OCI-LY1 (cell line): Measurements from ENCODE around the gene GATD1.

Source experiments
- H2AFZ ChIP-seq: fragments of 200-600 bp; sonication (generic), shearing (Covaris generic); 2 replicates; pipeline ENCODE4 v1.6.0; 2014; ENCODE audit warnings: antibody characterized with exemption, mild to moderate bottlenecking, low read length
- H3F3A ChIP-seq: fragments of 200-600 bp; sonication (generic), shearing (Covaris generic); 2 replicates; pipeline ENCODE4 v1.6.0; 2014; ENCODE audit warnings: mild to moderate bottlenecking, antibody characterized with exemption, low read length, moderate library complexity; ENCODE audit not compliant: insufficient read depth
- H3K27ac ChIP-seq: fragments of 200-600 bp; sonication (generic); 2 replicates; pipeline ENCODE4 v1.5.1; 2014; ENCODE audit warnings: low read length, mixed run types, mild to moderate bottlenecking, low read depth; ENCODE audit not compliant: poor library complexity, severe bottlenecking
- H3K27me3 ChIP-seq: fragments of 200-600 bp; sonication (generic); 2 replicates; pipeline ENCODE4 v1.6.0; 2014; ENCODE audit warnings: antibody characterized with exemption, mild to moderate bottlenecking, low read length, moderate library complexity; ENCODE audit not compliant: insufficient read depth
- H3K36me3 ChIP-seq: fragments of 200-600 bp; sonication (generic); 2 replicates; pipeline ENCODE4 v1.6.1; 2014; ENCODE audit warnings: mild to moderate bottlenecking, antibody characterized with exemption, low read length, moderate library complexity, mixed read lengths; ENCODE audit not compliant: insufficient read depth
- H3K4me1 ChIP-seq: fragments of 200-600 bp; sonication (generic); 2 replicates; pipeline ENCODE4 v1.5.1; 2014; ENCODE audit warnings: mild to moderate bottlenecking, low read length, moderate library complexity; ENCODE audit not compliant: insufficient read depth, severe bottlenecking
- H3K4me2 ChIP-seq: fragments of 200-600 bp; sonication (generic), shearing (Covaris generic); 2 replicates; pipeline ENCODE4 v1.6.1; 2014; ENCODE audit warnings: low read length
- H3K4me3 ChIP-seq: fragments of 200-600 bp; sonication (generic); 2 replicates; pipeline ENCODE4 v1.5.1; 2014; ENCODE audit warnings: low read length, low read depth, mild to moderate bottlenecking, mixed read lengths; ENCODE audit not compliant: poor library complexity, severe bottlenecking
- H3K79me2 ChIP-seq: fragments of 200-600 bp; shearing (Covaris generic); 2 replicates; pipeline ENCODE4 v1.6.1; 2016; ENCODE audit warnings: mixed run types, low read length, mixed read lengths; ENCODE audit not compliant: insufficient read depth
- H3K9ac ChIP-seq: fragments of 200-600 bp; sonication (generic), shearing (Covaris generic); 2 replicates; pipeline ENCODE4 v1.6.1; 2014; ENCODE audit warnings: mild to moderate bottlenecking, low read length, mixed read lengths
- H3K9me2 ChIP-seq: fragments of 200-600 bp; sonication (generic), shearing (Covaris generic); 2 replicates; pipeline ENCODE4 v1.6.1; 2014; ENCODE audit warnings: low read depth, mild to moderate bottlenecking, low read length, mixed read lengths
- H3K9me3 ChIP-seq: fragments of 200-600 bp; shearing (Covaris generic); 2 replicates; pipeline ENCODE4 v1.6.1; 2014; ENCODE audit warnings: low read length, mixed read lengths
- H4K20me1 ChIP-seq: fragments of 200-600 bp; sonication (generic), shearing (Covaris generic); 2 replicates; pipeline ENCODE4 v1.6.0; 2016; ENCODE audit warnings: mild to moderate bottlenecking, low read length; ENCODE audit not compliant: insufficient read depth
- EZH2 ChIP-seq: fragments of 200-600 bp; sonication (generic), shearing (Covaris generic); IDR thresholded peaks from 2 replicates; pipeline ENCODE4 v1.8.0; 2017; ENCODE audit warnings: borderline replicate concordance, mixed run types, mild to moderate bottlenecking, antibody characterized with exemption, low read length, moderate library complexity, mixed read lengths
- TF ChIP-seq, protein P1 (sequence below): fragments of 200-600 bp; sonication (generic), shearing (Covaris generic); IDR thresholded peaks from 2 replicates; pipeline ENCODE4 v1.5.1; 2017; ENCODE audit warnings: mild to moderate bottlenecking, antibody characterized with exemption, low read length, moderate library complexity, mixed read lengths

GATD1 gene

DNA sequence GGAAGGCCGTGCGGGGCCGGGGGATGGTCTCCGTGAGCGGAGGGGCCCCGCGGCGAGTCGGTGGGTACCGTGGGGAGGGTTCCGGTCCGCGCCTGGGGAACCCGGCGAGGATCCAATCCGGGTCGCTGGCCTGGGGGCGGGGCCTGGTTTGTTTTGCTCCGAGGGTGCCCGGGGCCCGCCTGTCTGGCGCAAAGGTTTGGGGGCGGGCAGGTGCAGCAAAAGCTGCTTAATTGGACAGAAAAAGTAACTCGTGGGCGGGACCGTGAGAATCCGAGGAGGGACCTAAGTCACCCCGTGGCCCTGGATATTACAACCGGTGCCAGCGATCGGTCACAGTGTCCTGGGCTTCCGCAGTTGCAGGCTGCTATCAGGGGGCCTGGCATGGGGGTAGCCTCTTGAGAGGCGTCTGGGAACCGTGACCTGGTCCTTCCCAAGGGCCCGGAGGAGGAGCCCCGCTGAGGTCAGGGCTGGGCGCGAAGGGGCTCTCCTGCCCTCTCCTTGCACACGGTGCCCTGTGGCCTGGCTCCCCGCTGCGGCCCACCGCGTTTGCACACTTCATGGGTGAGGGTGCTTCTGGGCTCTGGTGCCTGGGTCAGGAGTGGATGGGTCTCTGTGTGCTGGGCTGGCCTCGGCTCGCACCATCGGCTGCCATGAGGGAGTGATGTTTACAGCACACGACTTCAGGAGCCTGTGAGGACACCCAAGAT lies 42.8 kb upstream of the GATD1 start:
- Histone ChIP-seq H3K9ac (peak overlapping the region; percentile 77), H4K20me1 (no peaks in the 10 kb centered on the region), H2AFZ (no peak overlapping the region), H3K27me3 (no peaks in the 10 kb centered on the region), H3K4me1 (peaks cover 15% of the 10 kb centered on the region), H3K36me3 (peaks cover 18% of the 10 kb centered on the region), H3F3A (peaks cover 4% of the 10 kb centered on the region; the same call in 1 of the 2 replicates), H3K4me2 (peak overlapping the region; percentile 85), H3K79me2 (no peaks in the 10 kb centered on the region), H3K27ac (no peak overlapping the region), H3K9me2 (no peaks in the 10 kb centered on the region), H3K9me3 (no peaks in the 10 kb centered on the region), H3K4me3 (peak overlapping the region; percentile 75)
- TF ChIP-seq, protein P1, sequence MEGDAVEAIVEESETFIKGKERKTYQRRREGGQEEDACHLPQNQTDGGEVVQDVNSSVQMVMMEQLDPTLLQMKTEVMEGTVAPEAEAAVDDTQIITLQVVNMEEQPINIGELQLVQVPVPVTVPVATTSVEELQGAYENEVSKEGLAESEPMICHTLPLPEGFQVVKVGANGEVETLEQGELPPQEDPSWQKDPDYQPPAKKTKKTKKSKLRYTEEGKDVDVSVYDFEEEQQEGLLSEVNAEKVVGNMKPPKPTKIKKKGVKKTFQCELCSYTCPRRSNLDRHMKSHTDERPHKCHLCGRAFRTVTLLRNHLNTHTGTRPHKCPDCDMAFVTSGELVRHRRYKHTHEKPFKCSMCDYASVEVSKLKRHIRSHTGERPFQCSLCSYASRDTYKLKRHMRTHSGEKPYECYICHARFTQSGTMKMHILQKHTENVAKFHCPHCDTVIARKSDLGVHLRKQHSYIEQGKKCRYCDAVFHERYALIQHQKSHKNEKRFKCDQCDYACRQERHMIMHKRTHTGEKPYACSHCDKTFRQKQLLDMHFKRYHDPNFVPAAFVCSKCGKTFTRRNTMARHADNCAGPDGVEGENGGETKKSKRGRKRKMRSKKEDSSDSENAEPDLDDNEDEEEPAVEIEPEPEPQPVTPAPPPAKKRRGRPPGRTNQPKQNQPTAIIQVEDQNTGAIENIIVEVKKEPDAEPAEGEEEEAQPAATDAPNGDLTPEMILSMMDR: no peak
- TF ChIP-seq EZH2: no peak

DNA sequence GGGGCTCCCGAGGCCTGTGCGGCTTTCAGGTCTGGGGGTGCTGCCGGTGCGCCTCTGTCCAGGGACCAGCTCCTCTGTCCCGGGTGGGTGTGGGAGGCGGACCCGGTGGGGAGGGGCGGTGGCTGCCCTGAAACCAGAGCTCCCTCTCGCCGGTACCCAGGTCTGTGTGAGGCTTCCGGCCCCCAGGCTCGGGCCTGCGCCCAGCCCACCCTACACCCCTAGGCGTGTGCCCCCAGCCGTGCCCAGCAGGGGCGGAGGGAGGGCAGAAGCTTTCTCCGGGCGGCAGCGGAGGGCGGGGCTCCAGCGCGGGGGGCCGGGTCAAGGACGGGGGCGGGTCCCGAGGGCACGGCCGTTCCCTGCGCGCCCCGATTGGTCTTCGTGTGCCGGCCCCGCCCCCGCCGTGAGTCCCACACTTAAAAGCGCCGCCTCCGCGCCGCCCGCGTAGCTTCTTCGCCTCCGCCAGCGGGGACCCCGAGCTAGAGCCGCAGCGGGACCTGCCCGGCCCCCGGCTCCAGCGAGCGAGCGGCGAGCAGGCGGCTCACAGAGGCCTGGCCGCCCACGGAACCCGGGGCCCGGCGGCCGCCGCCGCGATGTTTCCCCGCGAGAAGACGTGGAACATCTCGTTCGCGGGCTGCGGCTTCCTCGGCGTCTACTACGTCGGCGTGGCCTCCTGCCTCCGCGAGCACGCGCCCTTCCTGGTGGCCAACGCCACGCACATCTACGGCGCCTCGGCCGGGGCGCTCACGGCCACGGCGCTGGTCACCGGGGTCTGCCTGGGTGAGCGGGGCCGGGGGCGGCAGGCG lies 42.0 kb upstream of the GATD1 start:
- Histone ChIP-seq H2AFZ (no peak overlapping the region), H3K4me2 (peak overlapping the region; percentile 85), H3K36me3 (peaks cover 16% of the 10 kb centered on the region), H4K20me1 (no peaks in the 10 kb centered on the region), H3K9ac (peak overlapping the region; percentile 77), H3F3A (peaks cover 4% of the 10 kb centered on the region; the same call in 1 of the 2 replicates), H3K27me3 (no peaks in the 10 kb centered on the region), H3K4me1 (peaks cover 15% of the 10 kb centered on the region), H3K79me2 (no peaks in the 10 kb centered on the region), H3K27ac (no peak overlapping the region), H3K9me2 (no peaks in the 10 kb centered on the region), H3K9me3 (no peaks in the 10 kb centered on the region), H3K4me3 (peak overlapping the region; percentile 75)
- TF ChIP-seq, protein P1: no peak
- no peak for TF ChIP-seq EZH2

DNA sequence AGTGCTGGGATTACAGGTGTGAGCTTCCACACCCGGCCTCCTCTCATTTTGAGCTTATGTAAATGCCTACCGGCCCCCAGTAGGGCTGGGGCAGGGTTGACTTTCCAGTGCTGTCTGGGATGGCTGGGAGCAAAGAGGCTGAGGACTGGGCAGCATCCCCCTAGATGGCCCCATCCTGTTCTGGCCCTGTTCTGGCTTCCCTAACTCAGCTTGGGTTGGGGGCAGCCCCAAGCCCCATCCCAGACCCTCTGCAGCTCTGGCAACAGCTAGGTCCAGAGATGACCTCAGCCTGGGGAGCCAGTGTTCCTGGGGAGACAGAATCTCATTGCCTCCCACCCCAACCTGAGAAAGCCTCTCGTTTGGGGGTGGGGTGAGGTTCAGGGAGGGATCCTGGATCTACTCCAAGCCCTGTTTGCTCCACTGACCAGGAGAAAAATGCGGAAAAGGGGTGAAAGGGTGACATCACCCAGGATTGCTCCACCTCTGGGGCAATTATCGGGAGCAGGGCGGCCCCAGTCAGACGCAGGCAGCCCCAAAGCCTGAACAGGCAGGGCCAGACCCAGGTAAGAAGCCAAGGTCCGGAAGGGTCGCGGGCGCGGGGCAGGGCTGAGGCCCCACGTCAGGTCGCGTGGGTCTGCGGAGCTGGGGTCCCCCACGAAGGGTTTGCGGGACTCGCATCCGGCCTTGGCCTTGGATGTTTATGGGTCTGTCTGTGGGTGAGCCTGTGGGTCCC lies 41.3 kb upstream of the GATD1 start, which contains the start of gene PNPLA2:
Gene PNPLA2 (plus strand): TSS at position 519 of the 733 bp plus-strand sequence. CDS start 805 bp downstream, outside the sequence.
- no peaks in the 10 kb centered on the region for H3K9me3 ChIP-seq
- no peaks in the 10 kb centered on the region for H3K9me2 ChIP-seq
- TF ChIP-seq EZH2: no peak
- TF ChIP-seq, protein P1: no peak
- peaks cover 15% of the 10 kb centered on the region for H3K4me1 ChIP-seq
- H3K27me3 ChIP-seq: no peaks in the 10 kb centered on the region
- no peaks in the 10 kb centered on the region for H4K20me1 ChIP-seq
- H3K36me3 ChIP-seq: peaks cover 22% of the 10 kb centered on the region
- peak within 1 kb of the TSS; percentile 75 for H3K4me3 ChIP-seq
- H3K27ac ChIP-seq: no peak within 1 kb of the TSS
- H3K4me2 ChIP-seq: peak within 1 kb of the TSS; percentile 85
- H3K79me2 ChIP-seq: no peaks in the 10 kb centered on the region
- H3F3A ChIP-seq: peaks cover 4% of the 10 kb centered on the region; the same call in 1 of the 2 replicates
- no peak within 1 kb of the TSS for H2AFZ ChIP-seq
- peak within 1 kb of the TSS; percentile 77 for H3K9ac ChIP-seq
